Prostate gland (tissue), 2 donors: ENCODE results near the gene SLC6A11. TPM values are rescaled to one million over a fixed set of nuclear protein-coding genes. Genes with fewer than 3 reads are reported as not detected.

Source experiments
- DNase-seq: peaks from one replicate; pipeline ENCODE4 v3.0.0-alpha.2; 2019; ENCODE audit warnings: low spot score
- H3K27ac ChIP-seq, 2 donors: fragments of 200-600 bp; sonication (generic); 2 replicates each; pipeline ENCODE4 v1.5.1; 2017 to 2019
- H3K27me3 ChIP-seq: fragments of 200-600 bp; sonication (generic); replicated peaks from 2 replicates; pipeline ENCODE4 v1.5.1; 2019; ENCODE audit not compliant: insufficient read depth
- H3K36me3 ChIP-seq, 2 donors: fragments of 200-600 bp; sonication (generic); 1 replicate in 1 of 2; 2 replicates in 1 of 2; pipeline versions ENCODE4 v1.5.1 to v1.8.1; 2017 to 2019
- H3K4me1 ChIP-seq: fragments of 200-600 bp; sonication (generic); replicated peaks from 2 replicates; pipeline ENCODE4 v1.5.1; 2019
- H3K4me3 ChIP-seq, 2 donors: fragments of 200-600 bp; sonication (generic); 2 replicates each; pipeline ENCODE4 v1.5.1; 2017 to 2019
- H3K9me3 ChIP-seq: fragments of 200-600 bp; sonication (generic); 2 replicates; pipeline ENCODE4 v1.5.1; 2017
- POLR2A ChIP-seq: fragments of 450-650 bp; IDR thresholded peaks from one replicate; pipeline ENCODE4 v1.6.1; 2016; ENCODE audit warnings: antibody characterized with exemption, mild to moderate bottlenecking
- POLR2AphosphoS5 ChIP-seq: sonication (generic); formaldehyde crosslinking; IDR thresholded peaks from one replicate; pipeline ENCODE4 v1.6.1; 2017; ENCODE audit warnings: antibody characterized with exemption
- WGBS: methylation state at CpG from one replicate; pipeline ENCODE4 v1.1.5; 2018; 5-methylcytosine and 5-hydroxymethylcytosine counted together
- intact Hi-C: fragments of 100-400 bp; cut with DNase I; formaldehyde crosslinking; loops from one replicate; pipeline ENCODE4 v1.14.2; 2022
- total RNA-seq, 2 donors: library from RNA; depleted of rRNA; stranded (reverse); fragments of >200 nt; gene quantifications; one replicate each; pipeline ENCODE4 v1.1.0, GENCODE V29; 2016
- TF ChIP-seq, protein P1 (sequence below), 4 experiments: fragments of 200-600 bp in 2 of 4; fragments of 450-650 bp in 2 of 4; sonication (generic) in 2 of 4; IDR thresholded peaks; 1 replicate in 3 of 4; 2 replicates in 1 of 4; pipeline ENCODE4 v1.5.1; 2016 to 2019; ENCODE audit warnings: antibody characterized with exemption in 4 of 4, mild to moderate bottlenecking in 2 of 4, moderate library complexity in 2 of 4

SLC6A11 gene
- total RNA-seq, 2 donors from 2014 or later = 3.6 to 6.9 TPM

DNA sequence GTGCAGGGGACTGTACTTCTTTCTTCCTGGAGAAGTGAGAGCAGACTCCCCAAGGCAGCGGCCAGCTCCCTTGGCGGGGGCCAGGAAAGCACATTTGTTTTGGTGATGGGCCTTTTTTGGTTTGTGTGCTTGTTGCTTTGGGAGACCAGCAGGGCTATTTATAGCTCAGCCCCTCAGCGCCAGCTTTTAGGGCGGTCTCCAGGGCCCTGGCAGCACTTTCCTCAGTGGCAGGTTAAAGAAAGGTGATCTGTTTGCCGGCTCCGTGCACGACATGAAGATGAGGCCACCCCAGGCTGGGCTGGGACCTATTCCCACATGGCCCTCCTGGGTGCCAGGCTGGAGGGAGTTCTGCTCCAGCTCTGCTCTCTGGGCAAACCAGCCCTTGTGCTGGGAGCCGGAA lies 21.8 kb downstream of the SLC6A11 start:
- 63% methylated on average over 8 of the region's 8 CpGs for WGBS
- no peaks in the 10 kb centered on the region for H3K9me3 ChIP-seq
- H3K27ac ChIP-seq = no peak overlapping the region
- no peak for DNase-seq
- intact Hi-C loops = no loop called here
- no peaks in the 10 kb centered on the region for H3K36me3 ChIP-seq
- H3K27me3 ChIP-seq = no peaks in the 10 kb centered on the region
- H3K4me1 ChIP-seq = no peaks in the 10 kb centered on the region
- TF ChIP-seq, protein P1, sequence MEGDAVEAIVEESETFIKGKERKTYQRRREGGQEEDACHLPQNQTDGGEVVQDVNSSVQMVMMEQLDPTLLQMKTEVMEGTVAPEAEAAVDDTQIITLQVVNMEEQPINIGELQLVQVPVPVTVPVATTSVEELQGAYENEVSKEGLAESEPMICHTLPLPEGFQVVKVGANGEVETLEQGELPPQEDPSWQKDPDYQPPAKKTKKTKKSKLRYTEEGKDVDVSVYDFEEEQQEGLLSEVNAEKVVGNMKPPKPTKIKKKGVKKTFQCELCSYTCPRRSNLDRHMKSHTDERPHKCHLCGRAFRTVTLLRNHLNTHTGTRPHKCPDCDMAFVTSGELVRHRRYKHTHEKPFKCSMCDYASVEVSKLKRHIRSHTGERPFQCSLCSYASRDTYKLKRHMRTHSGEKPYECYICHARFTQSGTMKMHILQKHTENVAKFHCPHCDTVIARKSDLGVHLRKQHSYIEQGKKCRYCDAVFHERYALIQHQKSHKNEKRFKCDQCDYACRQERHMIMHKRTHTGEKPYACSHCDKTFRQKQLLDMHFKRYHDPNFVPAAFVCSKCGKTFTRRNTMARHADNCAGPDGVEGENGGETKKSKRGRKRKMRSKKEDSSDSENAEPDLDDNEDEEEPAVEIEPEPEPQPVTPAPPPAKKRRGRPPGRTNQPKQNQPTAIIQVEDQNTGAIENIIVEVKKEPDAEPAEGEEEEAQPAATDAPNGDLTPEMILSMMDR (IDR thresholded peaks at IDR 0.05) = no peak
- TF ChIP-seq POLR2A (no peak), POLR2AphosphoS5 (no peak)
- no peak overlapping the region for H3K4me3 ChIP-seq

DNA sequence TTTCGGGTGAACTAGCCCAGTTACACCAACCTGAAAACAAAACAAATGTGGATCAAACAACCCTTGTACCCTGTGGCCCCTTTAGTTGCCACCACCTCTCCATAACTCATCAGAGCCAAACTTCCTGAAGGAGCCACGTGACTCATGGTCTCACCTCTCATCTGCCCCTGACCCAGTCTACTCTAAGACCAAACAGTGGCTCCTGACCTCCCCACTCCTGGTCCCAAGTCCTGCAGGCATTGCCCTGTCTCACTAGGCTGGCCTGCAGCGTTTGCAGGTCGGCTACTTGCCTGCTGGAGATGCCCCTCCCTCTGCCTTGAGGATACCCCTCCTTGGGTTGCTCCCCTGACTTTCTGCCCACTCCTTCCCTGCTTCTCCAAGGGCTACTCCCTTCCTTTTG lies 23.1 kb downstream of the SLC6A11 start:
- no peak overlapping the region for H3K27ac ChIP-seq
- no peak overlapping the region for H3K4me3 ChIP-seq
- H3K9me3 ChIP-seq = no peaks in the 10 kb centered on the region
- no peak for DNase-seq
- no peaks in the 10 kb centered on the region for H3K27me3 ChIP-seq
- H3K4me1 ChIP-seq = no peaks in the 10 kb centered on the region
- TF ChIP-seq POLR2AphosphoS5 (no peak), POLR2A (no peak)
- TF ChIP-seq, protein P1 (IDR thresholded peaks at IDR 0.05) = no peak
- 83% methylated on average over 4 of the region's 4 CpGs for WGBS
- H3K36me3 ChIP-seq = no peaks in the 10 kb centered on the region
- intact Hi-C loops = no loop called here

DNA sequence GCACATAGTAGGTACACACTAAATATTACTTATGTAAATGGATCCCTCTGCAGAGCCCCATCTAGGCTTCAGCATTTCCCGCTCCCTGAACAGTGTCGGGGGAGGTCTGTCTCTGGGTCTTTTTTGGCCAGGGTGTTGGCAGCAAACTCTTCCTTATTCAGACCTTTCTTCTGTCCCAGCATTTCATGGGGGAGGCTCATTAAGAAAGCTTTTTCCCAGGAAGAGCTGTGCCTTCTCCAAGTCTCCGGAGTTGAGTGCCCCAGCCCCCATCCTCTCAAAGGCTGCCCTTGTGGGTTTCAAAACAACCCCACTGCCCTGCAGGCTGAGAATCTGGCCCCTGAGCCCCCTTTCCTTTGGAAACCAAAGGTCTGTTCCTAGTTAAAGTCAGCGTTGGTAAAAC lies 25.1 kb downstream of the SLC6A11 start:
- no peaks in the 10 kb centered on the region for H3K4me1 ChIP-seq
- no peak for DNase-seq
- H3K27ac ChIP-seq = no peak overlapping the region
- H3K36me3 ChIP-seq = no peaks in the 10 kb centered on the region
- H3K27me3 ChIP-seq = no peaks in the 10 kb centered on the region
- intact Hi-C loops = no loop called here
- TF ChIP-seq, protein P1 (IDR thresholded peaks at IDR 0.05) = no peak
- TF ChIP-seq POLR2AphosphoS5 = no peak
- H3K4me3 ChIP-seq = no peak overlapping the region
- 63% methylated on average over 4 of the region's 4 CpGs for WGBS
- H3K9me3 ChIP-seq = no peaks in the 10 kb centered on the region

DNA sequence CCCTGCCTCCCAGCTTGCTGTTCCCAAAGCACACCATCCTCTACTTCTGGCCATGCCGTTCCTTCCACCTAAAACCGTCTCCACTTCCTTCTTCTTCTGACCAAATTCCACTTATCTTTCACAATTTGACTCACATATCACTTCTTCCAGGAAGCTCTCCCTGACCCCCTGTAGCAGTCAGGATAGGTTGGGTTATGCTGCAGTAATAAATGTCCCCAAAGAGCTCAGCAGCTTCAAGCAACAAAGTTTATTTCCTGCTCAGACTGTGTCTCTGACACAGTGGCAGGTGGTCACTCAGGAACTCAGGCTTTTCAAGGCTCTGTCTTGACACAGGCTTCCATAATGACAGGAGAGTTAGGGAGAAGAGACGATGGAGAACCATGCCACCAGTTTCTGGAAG lies 27.4 kb downstream of the SLC6A11 start:
- Histone ChIP-seq H3K36me3 (no peaks in the 10 kb centered on the region), H3K9me3 (no peaks in the 10 kb centered on the region), H3K4me1 (no peaks in the 10 kb centered on the region), H3K27me3 (no peaks in the 10 kb centered on the region), H3K4me3 (no peak overlapping the region), H3K27ac (no peak overlapping the region)
- DNase-seq = no peak
- WGBS = 94% methylated on average over 3 of the region's 3 CpGs
- TF ChIP-seq, protein P1 (IDR thresholded peaks at IDR 0.05) = no peak
- TF ChIP-seq POLR2AphosphoS5 (no peak), POLR2A (no peak)
- intact Hi-C loops = no loop called here

DNA sequence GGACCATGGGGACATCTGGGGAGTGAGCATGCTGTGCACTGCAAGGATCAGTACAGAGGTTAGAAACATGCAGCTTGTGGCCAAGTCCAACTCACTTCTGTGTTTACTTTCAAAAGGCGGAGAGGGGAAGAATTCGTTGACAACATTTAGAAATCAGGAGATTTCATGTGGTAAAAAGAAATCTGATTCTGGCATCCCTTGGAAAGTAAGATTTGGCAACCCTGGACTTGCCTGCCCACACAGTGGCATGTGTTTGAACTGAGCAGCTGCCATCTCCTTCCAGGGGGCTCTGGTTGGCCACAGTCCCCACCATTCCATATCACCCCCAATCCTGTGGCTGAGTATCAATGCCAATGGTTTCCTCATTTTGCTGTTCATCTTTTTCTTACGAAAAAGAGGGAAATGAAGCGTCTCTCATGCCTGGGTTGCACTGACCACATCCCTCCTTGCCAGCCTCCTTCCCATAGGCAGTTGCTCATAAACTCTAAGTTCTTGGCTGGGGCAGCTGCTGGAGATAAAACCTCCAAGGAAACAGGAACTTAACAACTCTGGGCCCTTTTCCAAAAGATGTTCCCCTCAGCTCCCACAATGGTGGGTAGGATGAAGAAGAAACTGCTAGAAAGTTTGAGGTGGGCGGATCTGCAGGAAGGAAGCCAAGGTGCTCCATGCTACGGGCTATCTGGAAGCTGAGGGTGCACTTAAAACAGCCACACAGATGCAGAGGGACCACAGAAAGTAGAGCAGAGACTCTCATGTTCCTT lies 29.2 kb downstream of the SLC6A11 start:
- no peak for TF ChIP-seq POLR2AphosphoS5
- TF ChIP-seq POLR2A = no peak
- TF ChIP-seq, protein P1 (IDR thresholded peaks at IDR 0.05) = no peak
- Histone ChIP-seq H3K27ac (no peak overlapping the region), H3K9me3 (no peaks in the 10 kb centered on the region), H3K27me3 (no peaks in the 10 kb centered on the region), H3K4me3 (no peak overlapping the region), H3K4me1 (no peaks in the 10 kb centered on the region), H3K36me3 (no peaks in the 10 kb centered on the region)
- 36% methylated on average over 6 of the region's 6 CpGs for WGBS
- intact Hi-C loops = no loop called here
- no peak for DNase-seq
